Activated CD8-positive, alpha-beta memory T cell treated with anti-CD3 and anti-CD28 coated beads, Interleukin-2, amount 50 U/mL, for 1 hour (primary cell): ENCODE measurements around the gene SH3BP1.

Experiments
- DNase-seq: peaks from one replicate; pipeline ENCODE4 v3.0.0-alpha.2; 2020; ENCODE audit errors: extremely low read depth

Gene SH3BP1

GRCh38 chr22:37658133-37659065 is 18.9 kb downstream of the SH3BP1 start, which contains the start of gene PDXP:
TSS of gene PDXP (plus strand) at chr22:37658723. CDS start at chr22:37658783, 60 bp downstream.
- peak; percentile 91 for DNase-seq

GRCh38 chr22:37659066-37659896 is 19.8 kb downstream of the SH3BP1 start:
- DNase-seq = no peak

GRCh38 chr22:37659897-37660708 is 20.6 kb downstream of the SH3BP1 start:
- no peak for DNase-seq

DNA sequence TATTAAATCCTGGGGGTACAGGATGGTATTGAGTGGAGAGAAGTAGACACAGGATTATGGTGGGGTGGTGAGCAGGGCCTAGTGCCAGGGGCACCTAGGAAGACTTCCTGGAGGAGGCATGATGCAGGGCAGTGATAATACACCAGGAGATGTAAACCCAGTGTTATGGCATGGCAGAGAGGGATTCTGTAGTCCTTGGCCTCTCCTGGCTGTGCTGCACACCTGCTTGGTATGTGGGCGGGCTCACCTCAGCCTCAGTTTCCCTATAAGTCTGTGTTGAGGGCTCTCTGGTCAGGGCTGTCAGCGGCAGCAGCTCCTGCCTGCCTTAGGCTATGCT is 21.2 kb downstream of the SH3BP1 start:
- DNase-seq = no peak

DNA sequence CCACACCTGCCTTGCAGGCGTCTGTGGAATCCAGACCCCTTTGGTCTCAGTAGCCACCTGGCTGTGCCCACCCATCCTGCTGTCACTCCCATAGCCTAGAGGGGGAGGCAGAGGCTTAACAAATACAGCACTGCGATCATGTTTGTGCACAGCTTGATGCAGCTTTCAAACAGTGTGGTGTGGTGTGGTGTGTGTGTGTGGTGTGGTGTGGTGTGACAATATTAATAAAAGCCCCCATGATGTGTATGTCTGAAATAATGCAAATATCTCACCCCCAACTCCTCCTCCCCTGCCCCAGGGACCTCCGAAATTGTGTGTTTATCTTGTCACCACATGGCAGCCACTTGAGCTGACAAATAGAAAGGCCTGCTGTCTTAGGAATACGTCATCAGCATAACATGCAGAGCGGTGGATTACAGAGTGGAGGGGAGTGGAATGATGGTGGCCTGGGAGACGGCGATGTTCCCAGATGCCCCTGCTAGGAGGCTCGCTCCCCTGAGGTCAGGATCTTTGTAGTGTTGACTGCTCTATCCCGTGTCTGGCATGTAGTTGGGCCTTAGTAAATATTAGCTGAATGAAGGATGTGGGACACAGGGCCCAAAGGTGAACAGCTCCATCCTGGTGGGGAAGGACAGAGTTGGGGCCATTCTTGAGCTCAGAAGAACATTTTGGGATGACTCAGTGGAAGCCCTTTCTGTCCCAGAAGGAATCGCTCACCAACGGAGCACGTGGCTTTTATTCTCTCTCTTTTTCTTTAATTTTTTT is 21.9 kb downstream of the SH3BP1 start:
- no peak for DNase-seq

GRCh38 chr22:37662039-37662438 is 22.6 kb downstream of the SH3BP1 start:
- DNase-seq = no peak

DNA sequence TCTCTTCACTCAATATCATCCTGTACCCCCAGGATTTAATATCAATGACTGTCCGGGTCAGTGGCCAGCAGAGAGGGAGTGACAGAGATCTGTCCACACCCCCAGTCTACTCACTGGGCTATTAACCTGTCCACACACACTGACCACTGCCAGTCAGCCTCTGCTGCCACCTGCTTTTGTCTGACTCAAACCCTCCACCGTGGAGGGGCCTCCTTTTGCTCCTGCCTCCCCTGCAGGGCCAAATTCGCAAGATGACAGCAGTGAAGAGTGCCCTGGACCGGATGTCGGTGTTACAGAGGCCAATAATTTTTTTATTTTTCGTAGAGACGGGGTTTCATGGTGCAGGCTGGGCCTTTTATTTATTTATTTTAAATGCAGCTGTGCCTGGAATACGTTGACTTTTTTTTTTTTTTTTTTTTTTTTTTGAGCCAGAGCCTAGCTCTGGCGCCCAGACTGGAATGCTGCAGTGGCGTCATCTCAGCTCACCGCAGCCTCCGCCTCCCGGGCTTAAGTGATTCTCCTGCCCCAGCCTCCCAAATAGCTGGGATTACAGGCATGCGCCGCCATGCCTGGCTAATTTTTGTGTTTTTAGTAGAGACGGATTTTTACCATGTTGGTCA is 24.2 kb downstream of the SH3BP1 start:
- no peak for DNase-seq

GRCh38 chr22:37664249-37665101 is 25.0 kb downstream of the SH3BP1 start:
- DNase-seq = no peak

- DNase-seq = no peak
Measured at GRCh38 chr22:37665487-37665886, 26.0 kb downstream of the SH3BP1 start.

- no peak for DNase-seq
Measured at GRCh38 chr22:37669586-37669985, 30.1 kb downstream of the SH3BP1 start.

GRCh38 chr22:37672206-37672919 is 32.9 kb downstream of the SH3BP1 start:
- no peak for DNase-seq

GRCh38 chr22:37672920-37673455 is 33.5 kb downstream of the SH3BP1 start:
- DNase-seq = no peak

- DNase-seq = no peak
Measured at GRCh38 chr22:37674248-37674647, 34.8 kb downstream of the SH3BP1 start.

DNA sequence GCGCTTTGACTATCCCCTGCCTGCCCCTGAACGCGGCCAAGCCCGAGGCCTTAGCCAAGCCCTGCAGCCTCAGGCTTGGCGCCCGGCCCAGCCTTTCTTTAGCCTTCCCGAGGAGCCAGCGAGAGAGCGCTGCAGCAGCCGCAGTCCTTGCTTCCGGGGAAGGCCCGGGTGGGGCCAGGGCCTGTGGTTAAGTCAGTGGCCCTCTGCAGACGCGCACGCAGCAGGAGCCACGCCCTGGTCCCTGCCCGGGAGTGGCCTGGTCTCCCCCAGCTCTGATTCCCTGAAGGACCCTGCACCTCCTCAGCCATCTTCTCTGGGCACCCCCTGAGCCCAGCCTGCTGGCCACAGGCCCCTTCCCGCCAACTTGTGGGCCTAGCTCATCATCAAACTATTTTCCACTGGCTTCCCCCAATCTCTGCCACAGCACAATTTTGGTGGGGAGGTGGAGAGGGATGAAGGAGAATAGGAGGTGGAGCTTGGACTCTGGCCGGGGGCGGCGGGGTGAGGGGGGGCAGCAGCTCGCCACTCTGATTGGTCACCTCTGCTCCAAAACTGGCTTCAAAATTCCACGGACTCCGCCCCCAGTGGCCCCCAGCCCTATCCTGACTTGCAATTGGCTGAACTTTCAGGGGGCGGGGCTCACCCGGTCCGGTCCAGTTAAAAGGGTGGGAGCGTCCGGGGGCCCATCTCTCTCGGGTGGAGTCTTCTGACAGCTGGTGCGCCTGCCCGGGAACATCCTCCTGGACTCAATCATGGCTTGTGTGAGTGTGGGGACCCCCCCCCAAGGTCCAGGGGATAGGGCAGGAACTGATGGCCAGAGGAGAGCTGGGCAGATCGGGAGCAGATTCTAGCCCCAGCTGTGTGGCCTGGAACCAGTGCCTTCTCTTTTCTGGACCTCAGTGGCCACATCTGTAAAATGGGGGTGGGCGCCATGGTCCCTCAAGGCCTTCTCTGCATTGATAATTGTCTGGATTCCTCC is 35.8 kb downstream of the SH3BP1 start, which contains the start of gene LGALS1:
TSS of gene LGALS1 (plus strand) at position 686 of the 979 bp plus-strand sequence. CDS start at position 753, 67 bp downstream.
- no peak for DNase-seq

GRCh38 chr22:37675930-37676735 is 36.7 kb downstream of the SH3BP1 start:
- no peak for DNase-seq

- peak; percentile 89 for DNase-seq
Measured at GRCh38 chr22:37676736-37677492, 37.4 kb downstream of the SH3BP1 start.
